HG03159 (cell line): ENCODE results near the gene EDAR.
A peak's percentile ranks its signal among the peaks of the same experiment; 100 is the strongest.

ENCODE experiments used
- ATAC-seq: cut with Tn5 transposase; IDR thresholded peaks from one replicate; pipeline ENCODE4 v1.9.1; 2021; ENCODE audit warnings: mild to moderate bottlenecking, moderate library complexity; ENCODE audit not compliant: unreplicated experiment

Gene EDAR

DNA sequence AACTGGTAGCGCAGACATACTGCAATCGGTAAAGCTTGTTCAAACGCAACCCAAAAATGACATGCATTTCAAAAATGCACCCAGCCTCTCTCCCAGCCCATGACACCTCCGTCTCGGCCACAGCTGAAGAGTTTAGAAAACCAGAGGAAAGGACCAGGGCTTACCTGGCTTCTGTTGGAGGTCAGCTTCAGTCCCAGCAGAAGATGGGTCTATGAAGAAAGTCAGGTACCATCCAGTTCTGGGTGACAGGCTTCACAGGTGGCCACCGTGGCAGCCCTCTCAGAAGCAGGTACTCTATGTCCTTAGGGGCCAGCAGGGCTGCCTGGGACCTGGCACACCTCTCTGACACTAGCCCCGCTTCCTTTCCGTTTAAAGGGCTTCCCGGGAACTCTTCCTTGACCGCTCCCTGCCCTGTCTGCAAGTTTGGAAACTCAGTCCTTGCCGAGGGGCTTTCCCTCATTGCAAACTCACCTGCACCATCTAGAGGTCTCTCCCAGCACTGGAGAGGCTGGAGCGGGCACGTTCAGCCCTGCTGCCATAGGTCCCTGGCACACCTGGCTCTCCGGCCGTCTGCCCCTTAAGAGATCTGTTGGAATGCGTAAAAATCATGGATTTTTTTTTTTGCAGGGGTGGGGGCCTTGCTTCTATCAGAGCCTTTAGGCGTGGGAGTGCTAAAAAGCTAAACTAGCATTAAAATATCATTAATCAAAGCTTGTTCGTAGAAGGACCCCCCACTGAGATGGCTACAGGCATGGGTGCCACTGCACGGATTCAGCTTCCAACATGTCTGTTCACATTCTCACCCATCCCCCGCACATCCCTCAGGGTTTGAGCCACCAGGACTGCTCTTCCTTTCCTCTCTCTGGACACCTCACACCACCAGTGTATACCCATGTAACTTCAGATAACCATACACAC, at the start of gene EDAR:
TSS of gene EDAR (minus strand) at position 425 of the 918 bp plus-strand sequence. CDS start 58,206 bp downstream, outside the sequence.
- no peak for ATAC-seq

GRCh38 chr2:109033171-109033570, 44.2 kb upstream of the EDAR start:
- no peak for ATAC-seq

GRCh38 chr2:109032229-109032820, 43.3 kb upstream of the EDAR start:
- ATAC-seq: no peak

- peak; percentile 62 for ATAC-seq
These were observed 42.6 kb upstream of the EDAR start for GRCh38 chr2:109031476-109032228.

- no peak for ATAC-seq
These were observed 42.0 kb upstream of the EDAR start for GRCh38 chr2:109030870-109031475.

- ATAC-seq: no peak
These were observed 40.6 kb upstream of the EDAR start for GRCh38 chr2:109029490-109030201.

GRCh38 chr2:109028738-109029489, 39.9 kb upstream of the EDAR start:
- no peak for ATAC-seq

DNA sequence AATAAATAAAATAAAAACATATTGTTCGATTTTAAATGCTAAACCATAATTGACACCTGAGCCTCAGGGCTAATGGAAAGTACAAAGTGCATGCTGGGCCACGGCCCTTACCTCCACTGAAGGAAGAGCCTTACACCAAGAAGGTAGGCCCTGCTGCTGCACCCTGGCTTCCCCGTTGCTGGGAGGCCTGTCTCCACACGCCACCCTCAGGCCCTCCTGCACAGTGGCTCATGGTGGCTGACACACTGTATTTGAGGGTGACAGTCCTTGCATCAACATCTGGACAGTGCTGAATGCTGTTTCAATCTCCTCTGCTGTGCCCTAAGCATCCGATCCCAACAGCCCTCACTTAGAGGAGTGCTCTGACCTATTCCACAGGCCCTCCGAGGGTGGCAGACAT, 39.3 kb upstream of the EDAR start:
- ATAC-seq: no peak

- no peak for ATAC-seq
These were observed 38.7 kb upstream of the EDAR start for GRCh38 chr2:109027702-109028101.

DNA sequence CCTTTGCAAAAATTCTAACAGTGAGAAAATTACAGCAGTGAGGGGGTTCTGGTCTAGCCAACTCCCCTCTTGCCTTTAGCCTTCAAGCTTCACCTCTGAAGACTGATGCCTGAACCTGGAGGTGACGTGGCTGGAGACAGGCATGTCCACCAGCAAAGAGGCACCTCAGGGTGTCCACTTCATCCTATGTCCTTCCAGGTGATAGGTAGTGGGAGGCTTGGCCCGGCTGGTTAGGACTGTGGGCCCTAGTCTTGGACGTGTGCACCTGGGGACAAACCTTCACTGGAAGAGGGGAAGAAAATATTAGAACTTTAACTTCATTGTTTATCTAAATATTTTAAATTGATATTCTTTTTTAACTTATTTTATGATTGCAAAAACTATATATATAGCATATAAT, 35.5 kb upstream of the EDAR start:
- no peak for ATAC-seq

- ATAC-seq: no peak
These were observed 32.9 kb upstream of the EDAR start for GRCh38 chr2:109021895-109022300.

GRCh38 chr2:109020217-109020637, 31.2 kb upstream of the EDAR start:
- no peak for ATAC-seq

DNA sequence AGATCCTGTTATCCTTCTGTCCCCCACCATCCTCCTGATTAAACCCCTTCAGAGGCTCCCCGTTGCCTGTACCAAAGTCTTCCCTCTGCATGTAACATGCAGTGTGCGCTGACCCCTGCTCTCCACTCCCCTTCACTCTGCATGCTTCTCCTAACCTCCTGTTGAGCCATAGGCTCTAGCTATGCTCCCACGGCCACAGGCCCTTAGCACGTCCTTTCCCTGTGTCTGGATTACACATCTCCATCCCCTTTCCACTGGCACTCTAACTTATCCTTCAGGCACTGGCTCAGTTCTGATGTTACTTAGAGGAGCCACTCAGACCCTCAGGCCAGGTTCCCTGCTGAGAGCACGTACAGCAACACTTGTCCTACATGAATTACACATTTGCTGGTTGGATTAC, 29.4 kb upstream of the EDAR start:
- no peak for ATAC-seq

- ATAC-seq: no peak
These were observed 28.0 kb upstream of the EDAR start for GRCh38 chr2:109017017-109017416.

- ATAC-seq: no peak
These were observed 27.4 kb upstream of the EDAR start for GRCh38 chr2:109016376-109016775.

- ATAC-seq: no peak
These were observed 25.5 kb upstream of the EDAR start for GRCh38 chr2:109014476-109014875.

DNA sequence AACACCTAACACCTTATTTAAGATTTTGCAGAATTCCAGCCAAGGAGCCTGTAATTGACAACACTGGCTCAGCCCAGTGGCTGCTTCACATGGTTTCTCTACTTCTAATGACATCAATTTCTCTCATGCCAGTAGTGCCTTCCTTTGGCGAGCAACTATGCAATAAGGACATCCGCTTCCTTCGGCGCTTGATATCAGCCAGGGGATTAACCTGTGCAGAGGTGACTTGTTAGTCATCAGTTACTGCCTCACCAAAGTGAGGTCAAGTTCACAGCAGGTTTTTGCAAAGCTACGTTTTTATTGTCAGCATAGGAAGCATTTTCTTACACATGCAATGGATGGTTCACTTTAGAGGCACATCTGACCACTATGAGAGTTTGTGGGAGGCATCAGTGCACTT, 24.0 kb upstream of the EDAR start:
- ATAC-seq: no peak

GRCh38 chr2:109009920-109010610, 21.0 kb upstream of the EDAR start:
- ATAC-seq: no peak

DNA sequence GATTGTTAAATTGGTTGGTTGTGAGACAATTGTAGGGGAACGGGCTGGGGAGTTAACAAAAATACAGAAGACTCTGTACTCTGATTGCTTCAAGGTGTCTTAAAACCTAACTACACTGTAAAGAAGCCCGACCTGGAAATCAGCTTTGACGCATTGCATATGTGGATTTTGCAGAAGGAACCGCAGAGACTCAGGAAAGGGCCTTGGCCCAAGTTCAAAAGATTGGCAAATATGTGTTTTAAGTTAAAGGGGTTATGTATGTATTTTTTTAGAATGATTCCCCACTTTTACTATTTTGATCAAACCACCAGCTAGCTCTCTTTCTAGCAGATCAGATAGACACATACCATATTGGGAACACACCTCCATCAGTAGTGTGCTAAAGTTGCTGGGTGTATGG, 18.0 kb upstream of the EDAR start:
- no peak for ATAC-seq
